GM21723 (cell line): ENCODE data around the gene CHMP4A.
A peak's percentile ranks its signal among the peaks of the same experiment; 100 is the strongest.

Experiments used
- ATAC-seq: cut with Tn5 transposase; IDR thresholded peaks from one replicate; pipeline ENCODE4 v1.9.1; 2021; ENCODE audit warnings: mild to moderate bottlenecking, moderate library complexity; ENCODE audit not compliant: unreplicated experiment

The CHMP4A gene

GRCh38 chr14:24196071-24197055 is 16.9 kb downstream of the CHMP4A start:
- ATAC-seq = peak; percentile 20

- ATAC-seq = peak; percentile 90
Observed at GRCh38 chr14:24195186-24196070, 17.9 kb downstream of the CHMP4A start, which contains the start of gene TM9SF1. TSS of gene TM9SF1 (minus strand) at chr14:24195441. CDS start at chr14:24195019, 422 bp downstream.

GRCh38 chr14:24194873-24195185 is 18.5 kb downstream of the CHMP4A start:
- no peak for ATAC-seq

GRCh38 chr14:24194186-24194872 is 19.0 kb downstream of the CHMP4A start:
- no peak for ATAC-seq

- ATAC-seq = no peak
Observed at GRCh38 chr14:24192933-24193332, 20.4 kb downstream of the CHMP4A start.

- ATAC-seq = no peak
Observed at GRCh38 chr14:24190416-24190815, 22.9 kb downstream of the CHMP4A start.

- no peak for ATAC-seq
Observed at GRCh38 chr14:24189460-24189859, 23.8 kb downstream of the CHMP4A start.

GRCh38 chr14:24189059-24189375 is 24.3 kb downstream of the CHMP4A start:
- ATAC-seq = no peak

GRCh38 chr14:24188251-24189058 is 24.8 kb downstream of the CHMP4A start, which contains the start of gene IPO4:
TSS of gene IPO4 (minus strand) at chr14:24188816. CDS start at chr14:24188787, 29 bp downstream.
- peak; percentile 85 for ATAC-seq

- ATAC-seq = no peak
Observed at GRCh38 chr14:24187539-24187915, 25.8 kb downstream of the CHMP4A start.

GRCh38 chr14:24186831-24187538 is 26.3 kb downstream of the CHMP4A start:
- no peak for ATAC-seq

GRCh38 chr14:24185741-24186140 is 27.5 kb downstream of the CHMP4A start:
- no peak for ATAC-seq

GRCh38 chr14:24185026-24185425 is 28.3 kb downstream of the CHMP4A start:
- ATAC-seq = no peak

GRCh38 chr14:24184104-24184970 is 29.0 kb downstream of the CHMP4A start:
- no peak for ATAC-seq

GRCh38 chr14:24183014-24183481 is 30.2 kb downstream of the CHMP4A start:
- ATAC-seq = no peak

GRCh38 chr14:24182110-24182882 is 31.0 kb downstream of the CHMP4A start:
- ATAC-seq = no peak

GRCh38 chr14:24181371-24182077 is 31.8 kb downstream of the CHMP4A start:
- no peak for ATAC-seq
